ENCODE data around the gene ZNF398.

DNA sequence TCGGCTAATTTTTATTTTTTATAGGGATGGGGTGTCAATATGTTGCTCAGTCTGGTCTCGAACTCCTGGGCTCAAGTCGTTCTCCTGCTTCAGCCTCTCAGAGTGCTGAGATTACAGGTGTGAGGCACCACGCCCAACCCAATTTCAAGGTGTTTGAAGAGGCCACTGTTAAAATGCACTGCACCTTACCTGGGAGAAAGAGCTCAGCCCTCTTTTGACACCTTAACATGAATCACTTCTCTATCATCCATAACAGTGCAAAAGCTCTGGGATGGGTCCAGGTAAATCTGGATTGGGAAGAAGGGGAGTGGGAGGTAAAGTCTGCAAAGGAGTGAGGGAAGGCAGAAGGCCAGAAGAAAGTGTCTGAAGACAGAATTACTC, 47.5 kb downstream of the ZNF398 start:
- TF ChIP-seq, protein P1, sequence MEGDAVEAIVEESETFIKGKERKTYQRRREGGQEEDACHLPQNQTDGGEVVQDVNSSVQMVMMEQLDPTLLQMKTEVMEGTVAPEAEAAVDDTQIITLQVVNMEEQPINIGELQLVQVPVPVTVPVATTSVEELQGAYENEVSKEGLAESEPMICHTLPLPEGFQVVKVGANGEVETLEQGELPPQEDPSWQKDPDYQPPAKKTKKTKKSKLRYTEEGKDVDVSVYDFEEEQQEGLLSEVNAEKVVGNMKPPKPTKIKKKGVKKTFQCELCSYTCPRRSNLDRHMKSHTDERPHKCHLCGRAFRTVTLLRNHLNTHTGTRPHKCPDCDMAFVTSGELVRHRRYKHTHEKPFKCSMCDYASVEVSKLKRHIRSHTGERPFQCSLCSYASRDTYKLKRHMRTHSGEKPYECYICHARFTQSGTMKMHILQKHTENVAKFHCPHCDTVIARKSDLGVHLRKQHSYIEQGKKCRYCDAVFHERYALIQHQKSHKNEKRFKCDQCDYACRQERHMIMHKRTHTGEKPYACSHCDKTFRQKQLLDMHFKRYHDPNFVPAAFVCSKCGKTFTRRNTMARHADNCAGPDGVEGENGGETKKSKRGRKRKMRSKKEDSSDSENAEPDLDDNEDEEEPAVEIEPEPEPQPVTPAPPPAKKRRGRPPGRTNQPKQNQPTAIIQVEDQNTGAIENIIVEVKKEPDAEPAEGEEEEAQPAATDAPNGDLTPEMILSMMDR (tag by site-specific recombination; IDR thresholded peaks at IDR 0.05): no peak
- TF ChIP-seq ZNF623 (tag by site-specific recombination; IDR thresholded peaks at IDR 0.05) (no peak), SETDB1 (IDR thresholded peaks at IDR 0.05; ENCODE audit: insufficient read length, low read length) (no peak), ZBTB7A (tag by site-specific recombination; IDR thresholded peaks at IDR 0.05; ENCODE audit: low read depth) (no peak), TCF7L2 (IDR thresholded peaks at IDR 0.05; ENCODE audit: borderline replicate concordance, low read depth, low read length) (no peak)
- TF ChIP-seq, protein P2, sequence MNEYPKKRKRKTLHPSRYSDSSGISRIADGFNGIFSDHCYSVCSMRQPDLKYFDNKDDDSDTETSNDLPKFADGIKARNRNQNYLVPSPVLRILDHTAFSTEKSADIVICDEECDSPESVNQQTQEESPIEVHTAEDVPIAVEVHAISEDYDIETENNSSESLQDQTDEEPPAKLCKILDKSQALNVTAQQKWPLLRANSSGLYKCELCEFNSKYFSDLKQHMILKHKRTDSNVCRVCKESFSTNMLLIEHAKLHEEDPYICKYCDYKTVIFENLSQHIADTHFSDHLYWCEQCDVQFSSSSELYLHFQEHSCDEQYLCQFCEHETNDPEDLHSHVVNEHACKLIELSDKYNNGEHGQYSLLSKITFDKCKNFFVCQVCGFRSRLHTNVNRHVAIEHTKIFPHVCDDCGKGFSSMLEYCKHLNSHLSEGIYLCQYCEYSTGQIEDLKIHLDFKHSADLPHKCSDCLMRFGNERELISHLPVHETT (tag by site-specific recombination; IDR thresholded peaks at IDR 0.05): no peak

All from HEK293 (cell line).